ENCODE measurements around the gene CNTN1. TPM values are rescaled to one million over a fixed set of nuclear protein-coding genes. Genes with fewer than 3 reads are reported as not detected.

Gene CNTN1
- total RNA-seq, 1 donor from 2014 or later: 1.8 TPM

DNA sequence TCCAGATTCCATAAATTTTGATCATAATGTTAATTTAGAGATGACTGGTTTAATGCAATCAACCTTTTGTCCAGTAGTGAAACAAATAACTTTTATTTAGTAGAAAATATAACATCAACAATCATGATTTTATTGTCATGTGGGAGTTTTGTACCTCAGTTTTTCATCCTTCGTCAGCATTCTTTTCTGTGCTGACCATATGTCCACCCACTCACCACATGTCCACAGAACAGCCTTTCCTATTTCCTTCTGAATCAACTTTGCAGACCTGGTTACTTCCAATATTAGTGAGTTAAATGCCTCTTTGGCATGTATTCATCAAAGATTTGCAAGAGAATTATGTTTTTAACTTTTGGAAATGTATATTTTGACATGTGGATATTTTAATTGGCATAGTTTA lies 36.8 kb upstream of the CNTN1 start:
- no peaks in the 10 kb centered on the region for H3K36me3 Mint-ChIP-seq (ENCODE audit: low read depth)
- H3K27me3 Mint-ChIP-seq (ENCODE audit: low read depth): peaks cover 2% of the 10 kb centered on the region
- H3K9me3 Mint-ChIP-seq (ENCODE audit: low read depth): no peaks in the 10 kb centered on the region
- no peak for DNase-seq (ENCODE audit: low spot score)
- H3K4me3 Mint-ChIP-seq (ENCODE audit: unreplicated experiment): no peak overlapping the region
- TF ChIP-seq, protein P1, sequence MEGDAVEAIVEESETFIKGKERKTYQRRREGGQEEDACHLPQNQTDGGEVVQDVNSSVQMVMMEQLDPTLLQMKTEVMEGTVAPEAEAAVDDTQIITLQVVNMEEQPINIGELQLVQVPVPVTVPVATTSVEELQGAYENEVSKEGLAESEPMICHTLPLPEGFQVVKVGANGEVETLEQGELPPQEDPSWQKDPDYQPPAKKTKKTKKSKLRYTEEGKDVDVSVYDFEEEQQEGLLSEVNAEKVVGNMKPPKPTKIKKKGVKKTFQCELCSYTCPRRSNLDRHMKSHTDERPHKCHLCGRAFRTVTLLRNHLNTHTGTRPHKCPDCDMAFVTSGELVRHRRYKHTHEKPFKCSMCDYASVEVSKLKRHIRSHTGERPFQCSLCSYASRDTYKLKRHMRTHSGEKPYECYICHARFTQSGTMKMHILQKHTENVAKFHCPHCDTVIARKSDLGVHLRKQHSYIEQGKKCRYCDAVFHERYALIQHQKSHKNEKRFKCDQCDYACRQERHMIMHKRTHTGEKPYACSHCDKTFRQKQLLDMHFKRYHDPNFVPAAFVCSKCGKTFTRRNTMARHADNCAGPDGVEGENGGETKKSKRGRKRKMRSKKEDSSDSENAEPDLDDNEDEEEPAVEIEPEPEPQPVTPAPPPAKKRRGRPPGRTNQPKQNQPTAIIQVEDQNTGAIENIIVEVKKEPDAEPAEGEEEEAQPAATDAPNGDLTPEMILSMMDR (IDR thresholded peaks at IDR 0.05): no peak
- no peaks in the 10 kb centered on the region for H3K4me1 Mint-ChIP-seq (ENCODE audit: low read depth)
- no peak overlapping the region for H3K27ac Mint-ChIP-seq (ENCODE audit: unreplicated experiment)

DNA sequence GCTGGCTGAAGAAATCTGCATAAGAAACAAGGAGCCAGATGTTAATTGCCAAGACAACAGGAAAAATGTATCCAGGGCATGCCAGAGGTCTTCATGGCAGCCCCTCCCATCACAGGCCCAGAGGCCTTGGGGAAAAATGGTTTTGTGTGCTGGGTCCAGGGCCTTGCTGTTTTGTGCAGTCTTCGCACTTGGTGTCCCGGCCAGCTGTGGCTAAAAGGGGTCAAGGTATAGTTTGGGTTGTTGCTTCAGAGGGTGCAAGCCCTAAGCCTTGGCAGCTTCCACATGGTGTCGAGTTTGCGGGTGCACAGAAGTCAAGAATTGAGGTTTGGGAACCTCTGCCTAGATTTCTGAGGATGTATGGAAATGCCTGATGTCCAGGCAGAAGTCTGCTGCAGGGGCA lies 29.9 kb upstream of the CNTN1 start:
- H3K4me1 Mint-ChIP-seq (ENCODE audit: low read depth): no peaks in the 10 kb centered on the region
- no peak overlapping the region for H3K4me3 Mint-ChIP-seq (ENCODE audit: unreplicated experiment)
- H3K9me3 Mint-ChIP-seq (ENCODE audit: low read depth): peaks cover 3% of the 10 kb centered on the region
- no peak overlapping the region for H3K27ac Mint-ChIP-seq (ENCODE audit: unreplicated experiment)
- H3K27me3 Mint-ChIP-seq (ENCODE audit: low read depth): peaks cover 1% of the 10 kb centered on the region
- no peaks in the 10 kb centered on the region for H3K36me3 Mint-ChIP-seq (ENCODE audit: low read depth)
- TF ChIP-seq, protein P1 (IDR thresholded peaks at IDR 0.05): no peak
- no peak for DNase-seq (ENCODE audit: low spot score)

DNA sequence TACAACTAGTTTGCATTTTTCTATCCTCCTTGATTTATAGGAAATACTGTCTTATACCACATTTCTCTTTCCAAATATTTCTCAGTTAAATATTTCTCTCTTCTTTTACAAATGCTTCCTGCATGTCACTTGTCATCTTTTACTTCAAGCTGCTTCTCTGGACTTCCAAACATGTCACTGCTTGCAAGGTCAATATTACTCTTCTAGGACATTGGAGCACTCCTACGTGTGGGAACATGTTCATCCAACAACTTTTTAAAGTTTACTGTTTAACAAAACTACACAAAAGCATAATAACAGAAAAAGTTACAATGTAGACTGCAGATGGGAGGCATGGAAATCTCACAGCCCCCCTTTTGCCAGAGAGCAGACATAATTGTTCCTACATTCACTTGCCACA lies 28.5 kb upstream of the CNTN1 start:
- DNase-seq (ENCODE audit: low spot score): no peak
- Mint-ChIP-seq H3K9me3 (ENCODE audit: low read depth) (peaks cover 3% of the 10 kb centered on the region), H3K36me3 (ENCODE audit: low read depth) (no peaks in the 10 kb centered on the region), H3K27ac (ENCODE audit: unreplicated experiment) (no peak overlapping the region), H3K4me1 (ENCODE audit: low read depth) (no peaks in the 10 kb centered on the region), H3K27me3 (ENCODE audit: low read depth) (peaks cover 1% of the 10 kb centered on the region), H3K4me3 (ENCODE audit: unreplicated experiment) (no peak overlapping the region)
- TF ChIP-seq, protein P1 (IDR thresholded peaks at IDR 0.05): no peak

DNA sequence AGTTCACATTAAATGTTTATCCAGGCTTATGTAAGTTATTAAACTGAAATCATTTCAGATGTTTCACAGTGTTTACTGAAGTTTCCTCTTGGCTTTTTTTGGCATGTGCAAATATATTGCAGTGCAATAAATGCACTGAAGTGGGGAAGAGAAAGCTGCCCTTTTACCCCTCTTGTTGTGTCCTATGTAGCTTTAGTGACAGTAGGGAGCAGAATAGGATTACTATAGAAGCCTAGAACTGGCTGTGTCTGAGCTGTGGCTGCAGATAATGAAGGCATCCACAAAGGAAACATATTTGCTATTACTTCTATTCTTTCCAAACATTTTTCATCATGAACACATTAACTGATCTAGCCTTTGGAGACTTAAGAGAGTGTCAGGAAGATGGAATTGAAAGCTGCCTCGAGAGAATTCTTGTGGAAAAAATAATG lies 24.1 kb upstream of the CNTN1 start:
- no peak overlapping the region for H3K4me3 Mint-ChIP-seq (ENCODE audit: unreplicated experiment)
- peaks cover 2% of the 10 kb centered on the region for H3K27me3 Mint-ChIP-seq (ENCODE audit: low read depth)
- H3K4me1 Mint-ChIP-seq (ENCODE audit: low read depth): no peaks in the 10 kb centered on the region
- H3K36me3 Mint-ChIP-seq (ENCODE audit: low read depth): no peaks in the 10 kb centered on the region
- H3K27ac Mint-ChIP-seq (ENCODE audit: unreplicated experiment): no peak overlapping the region
- DNase-seq (ENCODE audit: low spot score): no peak
- peaks cover 3% of the 10 kb centered on the region for H3K9me3 Mint-ChIP-seq (ENCODE audit: low read depth)
- TF ChIP-seq, protein P1 (IDR thresholded peaks at IDR 0.05): peak; percentile 44

DNA sequence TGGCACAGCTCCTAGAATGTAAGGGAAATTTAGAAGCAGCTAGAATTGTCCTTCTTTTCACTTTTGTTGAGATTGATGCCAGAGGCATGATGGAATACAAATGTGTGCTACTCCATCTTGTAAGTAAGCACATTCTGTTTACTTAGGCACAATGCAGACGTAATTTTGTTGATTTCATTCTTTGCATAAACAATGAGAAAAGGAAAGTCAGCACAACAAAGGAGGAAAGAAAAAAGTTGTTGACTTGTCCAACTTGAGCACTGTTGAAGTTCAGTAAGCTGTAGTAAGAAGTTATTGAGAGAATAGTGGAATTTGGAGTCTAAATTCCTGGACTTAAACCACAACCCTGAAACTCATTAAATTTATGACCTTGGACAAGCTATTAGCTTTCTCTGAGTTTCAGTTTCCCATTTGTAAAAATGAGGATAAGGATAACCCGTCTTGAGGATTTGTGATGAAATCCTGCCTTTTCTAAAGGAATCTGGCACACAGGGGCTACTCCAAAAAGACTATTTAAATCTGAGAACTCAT lies 19.4 kb upstream of the CNTN1 start:
- peaks cover 9% of the 10 kb centered on the region for H3K27me3 Mint-ChIP-seq (ENCODE audit: low read depth)
- TF ChIP-seq, protein P1 (IDR thresholded peaks at IDR 0.05): no peak
- no peak overlapping the region for H3K27ac Mint-ChIP-seq (ENCODE audit: unreplicated experiment)
- DNase-seq (ENCODE audit: low spot score): no peak
- H3K36me3 Mint-ChIP-seq (ENCODE audit: low read depth): peaks cover 2% of the 10 kb centered on the region
- H3K9me3 Mint-ChIP-seq (ENCODE audit: low read depth): peaks cover 8% of the 10 kb centered on the region
- no peak overlapping the region for H3K4me3 Mint-ChIP-seq (ENCODE audit: unreplicated experiment)
- H3K4me1 Mint-ChIP-seq (ENCODE audit: low read depth): no peaks in the 10 kb centered on the region

Data from chondrocyte (in vitro differentiated cells).